SU-DHL-6 (cell line): ENCODE results near the gene IL5RA.

ENCODE experiments used
- H2AFZ ChIP-seq: fragments of 200-600 bp; sonication (generic); 2 replicates; pipeline ENCODE4 v1.6.1; 2014; ENCODE audit warnings: low read depth, mild to moderate bottlenecking, moderate library complexity, mixed read lengths, antibody characterized with exemption, low read length; ENCODE audit not compliant: severe bottlenecking
- H3F3A ChIP-seq: fragments of 200-600 bp; shearing (Covaris generic); 2 replicates; pipeline ENCODE4 v1.6.0; 2016; ENCODE audit warnings: antibody characterized with exemption, mild to moderate bottlenecking; ENCODE audit not compliant: insufficient read depth
- H3K27ac ChIP-seq: fragments of 200-600 bp; sonication (generic); 2 replicates; pipeline ENCODE4 v1.5.1; 2016; ENCODE audit warnings: low read depth, mild to moderate bottlenecking, low read length, moderate library complexity, mixed read lengths
- H3K27me3 ChIP-seq: fragments of 200-600 bp; sonication (generic), shearing (Covaris generic); 2 replicates; pipeline ENCODE4 v1.6.0; 2014; ENCODE audit warnings: mild to moderate bottlenecking, low read length
- H3K36me3 ChIP-seq: fragments of 200-600 bp; sonication (generic); 2 replicates; pipeline ENCODE4 v1.6.1; 2014; ENCODE audit warnings: mild to moderate bottlenecking, low read length, mixed read lengths
- H3K4me2 ChIP-seq: fragments of 300-600, 200-600 bp; shearing (Covaris generic), sonication (generic); 2 replicates; pipeline ENCODE4 v1.6.0; 2014; ENCODE audit warnings: low read length, low read depth, mild to moderate bottlenecking; ENCODE audit not compliant: poor library complexity, severe bottlenecking
- H3K4me3 ChIP-seq: fragments of 200-600 bp; sonication (generic); 2 replicates; pipeline ENCODE4 v1.5.1; 2014; ENCODE audit warnings: antibody characterized with exemption, low read length, mild to moderate bottlenecking, mixed read lengths; ENCODE audit not compliant: insufficient read depth, poor library complexity, severe bottlenecking
- H3K79me2 ChIP-seq: fragments of 200-600 bp; sonication (generic); 2 replicates; pipeline ENCODE4 v1.6.1; 2014; ENCODE audit warnings: mild to moderate bottlenecking, low read length, moderate library complexity; ENCODE audit not compliant: insufficient read depth
- H3K9ac ChIP-seq: fragments of 200-600 bp; sonication (generic); 2 replicates; pipeline ENCODE4 v1.7.0; 2014; ENCODE audit warnings: mild to moderate bottlenecking, low read length
- H3K9me2 ChIP-seq: fragments of 200-600 bp; sonication (generic); replicated peaks from 2 replicates; pipeline ENCODE4 v1.6.1; 2014; ENCODE audit warnings: low read length; ENCODE audit not compliant: insufficient read depth
- H3K9me3 ChIP-seq: fragments of 200-600 bp; sonication (generic); 2 replicates; pipeline ENCODE4 v1.6.1; 2014; ENCODE audit warnings: low read length, mixed read lengths; ENCODE audit not compliant: insufficient read depth
- H4K20me1 ChIP-seq: fragments of 200-600 bp; sonication (generic); 2 replicates; pipeline ENCODE4 v1.6.1; 2014; ENCODE audit warnings: low read depth, mild to moderate bottlenecking, antibody characterized with exemption, low read length, moderate library complexity, mixed read lengths
- CTCF ChIP-seq: fragments of 200-600 bp; sonication (generic); IDR thresholded peaks from one replicate; pipeline ENCODE4 v1.5.1; 2017; ENCODE audit warnings: antibody characterized with exemption, mild to moderate bottlenecking, low read length, moderate library complexity; ENCODE audit not compliant: insufficient read depth, poor library complexity, severe bottlenecking
- EZH2phosphoT487 ChIP-seq: fragments of 200-600 bp; sonication (generic), shearing (Covaris generic); conservative IDR thresholded peaks from 2 replicates; pipeline ENCODE4 v1.6.1; 2018; ENCODE audit warnings: mild to moderate bottlenecking, antibody characterized with exemption, low read length, moderate library complexity, mixed read lengths

IL5RA gene

GRCh38 chr3:3089017-3089416 is 21.2 kb downstream of the IL5RA start:
- H3K27me3 ChIP-seq = no peaks in the 10 kb centered on the region
- H3K79me2 ChIP-seq = no peaks in the 10 kb centered on the region
- no peak for TF ChIP-seq CTCF
- TF ChIP-seq EZH2phosphoT487 = no peak
- H2AFZ ChIP-seq = no peak overlapping the region
- no peaks in the 10 kb centered on the region for H3F3A ChIP-seq
- no peak overlapping the region for H3K4me2 ChIP-seq
- no peak overlapping the region for H3K27ac ChIP-seq
- no peaks in the 10 kb centered on the region for H3K36me3 ChIP-seq
- no peaks in the 10 kb centered on the region for H4K20me1 ChIP-seq
- no peak overlapping the region for H3K9ac ChIP-seq
- no peaks in the 10 kb centered on the region for H3K9me3 ChIP-seq
- H3K4me3 ChIP-seq = no peak overlapping the region
- H3K9me2 ChIP-seq = no peaks in the 10 kb centered on the region

GRCh38 chr3:3087716-3088465 is 22.3 kb downstream of the IL5RA start:
- Histone ChIP-seq H3K36me3 (no peaks in the 10 kb centered on the region), H3K27ac (no peak overlapping the region), H3K9ac (no peak overlapping the region), H3F3A (no peaks in the 10 kb centered on the region), H2AFZ (no peak overlapping the region), H3K9me3 (no peaks in the 10 kb centered on the region), H3K4me2 (no peak overlapping the region), H4K20me1 (no peaks in the 10 kb centered on the region), H3K4me3 (no peak overlapping the region), H3K27me3 (no peaks in the 10 kb centered on the region), H3K79me2 (no peaks in the 10 kb centered on the region), H3K9me2 (no peaks in the 10 kb centered on the region)
- TF ChIP-seq CTCF = no peak

GRCh38 chr3:3087279-3087678 is 22.9 kb downstream of the IL5RA start:
- no peaks in the 10 kb centered on the region for H3K79me2 ChIP-seq
- no peak overlapping the region for H3K9ac ChIP-seq
- H3K36me3 ChIP-seq = no peaks in the 10 kb centered on the region
- no peak overlapping the region for H2AFZ ChIP-seq
- TF ChIP-seq EZH2phosphoT487 = no peak
- TF ChIP-seq CTCF = no peak
- no peak overlapping the region for H3K4me2 ChIP-seq
- no peaks in the 10 kb centered on the region for H3F3A ChIP-seq
- H3K27ac ChIP-seq = no peak overlapping the region
- H3K9me2 ChIP-seq = no peaks in the 10 kb centered on the region
- no peaks in the 10 kb centered on the region for H3K9me3 ChIP-seq
- H3K27me3 ChIP-seq = no peaks in the 10 kb centered on the region
- no peak overlapping the region for H3K4me3 ChIP-seq
- no peaks in the 10 kb centered on the region for H4K20me1 ChIP-seq
